ENCODE results near the gene BTBD1.

The BTBD1 gene

GRCh38 chr15:82992436-82992998 lies 74.5 kb downstream of the BTBD1 start:
- no peak for DNase-seq (ENCODE audit: low read depth)

- DNase-seq (ENCODE audit: low read depth), result no peak
Observed at GRCh38 chr15:82986442-82986780, 80.6 kb downstream of the BTBD1 start.

- peak; percentile 82 for DNase-seq (ENCODE audit: low read depth)
Observed at GRCh38 chr15:82985688-82986441, 81.2 kb downstream of the BTBD1 start, which contains the start of gene RAMAC. TSS of gene RAMAC (plus strand) at chr15:82986210. CDS start at chr15:82989019, 2,809 bp downstream.

- DNase-seq (ENCODE audit: low read depth), result no peak
Observed at GRCh38 chr15:82980981-82981380, 86.1 kb downstream of the BTBD1 start.

GRCh38 chr15:82979726-82980125 lies 87.3 kb downstream of the BTBD1 start:
- DNase-seq (ENCODE audit: low read depth), result no peak

- no peak for DNase-seq (ENCODE audit: low read depth)
Observed at GRCh38 chr15:82978438-82978837, 88.6 kb downstream of the BTBD1 start.

GRCh38 chr15:82977076-82977475 lies 90.0 kb downstream of the BTBD1 start:
- no peak for DNase-seq (ENCODE audit: low read depth)

GRCh38 chr15:82972990-82973389 lies 94.1 kb downstream of the BTBD1 start:
- no peak for DNase-seq (ENCODE audit: low read depth)

- no peak for DNase-seq (ENCODE audit: low read depth)
Observed at GRCh38 chr15:82971218-82971984, 95.7 kb downstream of the BTBD1 start.

- no peak for DNase-seq (ENCODE audit: low read depth)
Observed at GRCh38 chr15:82970696-82971095, 96.4 kb downstream of the BTBD1 start.

GRCh38 chr15:82970078-82970686 lies 96.9 kb downstream of the BTBD1 start:
- no peak for DNase-seq (ENCODE audit: low read depth)

- no peak for DNase-seq (ENCODE audit: low read depth)
Observed at GRCh38 chr15:82969353-82969752, 97.7 kb downstream of the BTBD1 start.

- no peak for DNase-seq (ENCODE audit: low read depth)
Observed at GRCh38 chr15:82968066-82968465, 99.0 kb downstream of the BTBD1 start.

GRCh38 chr15:82966671-82967071 lies 100.4 kb downstream of the BTBD1 start:
- no peak for DNase-seq (ENCODE audit: low read depth)

All from activated T-helper 9 cell treated with anti-CD3 and anti-CD28 coated beads, Interleukin-2, amount 50 U/mL, for 16 hours (primary cell).